Left lobe of liver (tissue), 2 donors: Measurements from ENCODE around the gene CNTFR. TPM values are rescaled to one million over a fixed set of nuclear protein-coding genes. Genes with fewer than 3 reads are reported as not detected.
A peak's percentile ranks its signal among the peaks of the same experiment; 100 is the strongest.

ENCODE experiments used
- ATAC-seq: fragments of 200-7000 bp; cut with Tn5 transposase; one replicate; pipeline ENCODE4 v1.9.1; 2020; ENCODE audit warnings: mild to moderate bottlenecking, moderate library complexity
- DNase-seq: peaks from one replicate; pipeline ENCODE4 v3.0.0-alpha.2; 2020; ENCODE audit warnings: low spot score
- total RNA-seq: library from RNA; stranded (reverse); gene quantifications from one replicate; pipeline ENCODE4 v1.2.1, GENCODE V29; 2021
- donor health status: DM: no; HTN: no; CAD: no; lungs with moderate emphysema.
- donor health status: DM: no; HTN: yes; CAD: no.

Gene CNTFR
- total RNA-seq, 1 donor from 2014 or later, result 13.0 TPM

GRCh38 chr9:34591248-34591916, 1.9 kb upstream of the CNTFR start:
- peak; percentile 90 for DNase-seq
- peak; percentile 71 for ATAC-seq

- DNase-seq, result peak; percentile 88
These were observed 1.1 kb upstream of the CNTFR start for GRCh38 chr9:34590381-34591247.

GRCh38 chr9:34588671-34589635, 571 bp downstream of the CNTFR start:
- ATAC-seq (no peak), DNase-seq (no peak)

More at GRCh38 chr9:34590381-34591247, 1.1 kb upstream of the CNTFR start:
- peak; percentile 66 for ATAC-seq

GRCh38 chr9:34587271-34587670, 2.3 kb downstream of the CNTFR start:
- ATAC-seq (no peak), DNase-seq (no peak)

GRCh38 chr9:34585946-34586669, 3.4 kb downstream of the CNTFR start:
- no peak for DNase-seq

GRCh38 chr9:34584970-34585369, 4.6 kb downstream of the CNTFR start:
- no peak for ATAC-seq
- no peak for DNase-seq

More at GRCh38 chr9:34585946-34586669, 3.4 kb downstream of the CNTFR start:
- no peak for ATAC-seq

GRCh38 chr9:34582787-34583186, 6.7 kb downstream of the CNTFR start:
- DNase-seq, result no peak
- ATAC-seq, result no peak

- DNase-seq (no peak), ATAC-seq (no peak)
These were observed 8.2 kb downstream of the CNTFR start for GRCh38 chr9:34581318-34581717.

GRCh38 chr9:34580358-34580757, 9.2 kb downstream of the CNTFR start:
- no peak for DNase-seq

GRCh38 chr9:34579808-34580163, 9.7 kb downstream of the CNTFR start:
- ATAC-seq, result no peak

More at GRCh38 chr9:34580358-34580757, 9.2 kb downstream of the CNTFR start:
- no peak for ATAC-seq

GRCh38 chr9:34579104-34579807, 10.3 kb downstream of the CNTFR start:
- ATAC-seq (peak; percentile 6), DNase-seq (no peak)

More at GRCh38 chr9:34579808-34580163, 9.7 kb downstream of the CNTFR start:
- DNase-seq, result no peak

GRCh38 chr9:34578241-34579103, 11.1 kb downstream of the CNTFR start:
- DNase-seq (no peak), ATAC-seq (no peak)

- DNase-seq, result no peak
These were observed 11.9 kb downstream of the CNTFR start for GRCh38 chr9:34577400-34578240.

GRCh38 chr9:34576597-34577399, 12.7 kb downstream of the CNTFR start:
- ATAC-seq (no peak), DNase-seq (no peak)

More at GRCh38 chr9:34577400-34578240, 11.9 kb downstream of the CNTFR start:
- no peak for ATAC-seq

- DNase-seq (no peak), ATAC-seq (no peak)
These were observed 13.5 kb downstream of the CNTFR start for GRCh38 chr9:34575862-34576596.

- DNase-seq, result no peak
- ATAC-seq, result no peak
These were observed 14.3 kb downstream of the CNTFR start for GRCh38 chr9:34575241-34575640.
